ENCODE measurements around the gene CYFIP2. TPM values are rescaled to one million over a fixed set of nuclear protein-coding genes. Genes with fewer than 3 reads are reported as not detected.

Gene CYFIP2
- total RNA-seq, 2 donors from 2014 or later, result 17.8 to 25.2 TPM

- TF ChIP-seq POLR2AphosphoS5 (IDR thresholded peaks at IDR 0.05) (no peak), CTCF (IDR thresholded peaks at IDR 0.05) (peak in 3 of 4 experiments; percentile 44 to 70 (median 61))
- Histone ChIP-seq H3K27ac (no peak overlapping the region), H3K27me3 (replicated peaks; ENCODE audit: insufficient read depth) (no peaks in the 10 kb centered on the region), H3K36me3 (no peaks in the 10 kb centered on the region), H3K9me3 (no peaks in the 10 kb centered on the region), H3K4me3 (no peak overlapping the region), H3K4me1 (replicated peaks) (no peaks in the 10 kb centered on the region)
- intact Hi-C loops (cut with DNase I), result loop anchor here (2.0 to 5.0 kb wide), 2 partner anchors 41 to 287 kb away; no protein-coding TSS in a partner anchor
- WGBS, result 44% methylated on average over 4 of the region's 4 CpGs
- DNase-seq (ENCODE audit: low spot score), result peak; percentile 33
Measured at GRCh38 chr5:157431544-157432200, 165.7 kb downstream of the CYFIP2 start.

- Histone ChIP-seq H3K27ac (no peak overlapping the region), H3K4me3 (no peak overlapping the region), H3K9me3 (no peaks in the 10 kb centered on the region), H3K4me1 (replicated peaks) (no peaks in the 10 kb centered on the region), H3K36me3 (no peaks in the 10 kb centered on the region), H3K27me3 (replicated peaks; ENCODE audit: insufficient read depth) (no peaks in the 10 kb centered on the region)
- no peak for DNase-seq (ENCODE audit: low spot score)
- WGBS, result 97% methylated on average over 4 of the region's 4 CpGs
- TF ChIP-seq POLR2AphosphoS5 (IDR thresholded peaks at IDR 0.05), result no peak
- TF ChIP-seq CTCF (IDR thresholded peaks at IDR 0.05), result no peak
- TF ChIP-seq POLR2A (IDR thresholded peaks at IDR 0.05), result no peak
- intact Hi-C loops (cut with DNase I), result loop anchor here (5.0 kb wide), 1 partner anchor 38 kb away; no protein-coding TSS in a partner anchor
Measured at GRCh38 chr5:157434096-157434495, 168.2 kb downstream of the CYFIP2 start.

DNA sequence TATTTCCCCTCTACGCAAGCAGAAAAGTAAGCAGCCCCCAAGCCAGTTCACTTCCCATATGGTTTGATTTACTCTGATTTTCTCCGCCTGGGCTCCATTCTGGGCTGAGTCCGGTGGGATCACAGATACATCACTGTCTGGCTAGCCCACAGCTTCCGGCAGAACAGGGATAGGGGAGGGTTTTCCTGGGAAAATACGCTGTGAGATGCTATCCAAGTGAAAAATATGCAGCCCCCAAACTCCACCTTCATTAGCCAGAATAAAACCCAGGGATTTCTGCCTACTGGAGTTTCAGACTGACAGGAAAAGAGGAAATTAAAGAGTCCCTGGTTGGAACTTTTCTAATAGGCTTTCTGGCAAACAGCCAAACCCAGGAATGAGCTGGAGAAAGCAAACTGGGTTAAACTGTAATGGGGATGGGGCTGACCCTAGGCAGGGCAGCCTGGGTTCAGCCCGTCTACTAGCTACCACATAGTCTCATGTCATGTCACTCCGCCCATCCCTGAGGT, 177.2 kb downstream of the CYFIP2 start:
- Histone ChIP-seq H3K27ac (no peak overlapping the region), H3K9me3 (no peaks in the 10 kb centered on the region), H3K4me1 (replicated peaks) (no peaks in the 10 kb centered on the region), H3K4me3 (no peak overlapping the region), H3K36me3 (no peaks in the 10 kb centered on the region), H3K27me3 (replicated peaks; ENCODE audit: insufficient read depth) (no peaks in the 10 kb centered on the region)
- DNase-seq (ENCODE audit: low spot score), result no peak
- no peak for TF ChIP-seq CTCF (IDR thresholded peaks at IDR 0.05)
- no peak for TF ChIP-seq POLR2A (IDR thresholded peaks at IDR 0.05)
- TF ChIP-seq POLR2AphosphoS5 (IDR thresholded peaks at IDR 0.05), result no peak
- 75% methylated on average over 7 of the region's 7 CpGs for WGBS
- intact Hi-C loops (cut with DNase I), result no loop called here

DNA sequence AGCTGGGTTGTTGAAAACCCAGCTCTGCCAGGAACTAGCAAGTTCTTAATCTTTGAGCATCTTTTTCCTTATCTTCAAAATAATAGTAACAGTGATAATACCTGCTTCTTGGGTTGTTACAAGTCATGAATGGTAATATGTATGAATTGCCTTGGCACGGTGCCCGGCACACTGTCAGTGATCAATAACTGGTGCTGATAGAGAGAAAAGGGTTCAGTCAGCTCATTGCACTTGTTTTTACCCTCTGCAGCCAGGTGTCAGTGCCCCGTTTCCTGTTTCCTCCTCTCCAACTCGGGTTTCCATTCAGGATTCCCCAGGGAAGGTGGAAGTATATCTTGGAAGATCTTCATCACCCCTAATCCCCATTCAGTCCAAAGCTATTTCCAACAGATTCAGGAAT, 178.3 kb downstream of the CYFIP2 start:
- no peaks in the 10 kb centered on the region for H3K4me1 ChIP-seq (replicated peaks)
- intact Hi-C loops (cut with DNase I), result no loop called here
- 79% methylated on average over 4 of the region's 4 CpGs for WGBS
- no peak for DNase-seq (ENCODE audit: low spot score)
- H3K36me3 ChIP-seq, result no peaks in the 10 kb centered on the region
- TF ChIP-seq POLR2AphosphoS5 (IDR thresholded peaks at IDR 0.05), result no peak
- no peak for TF ChIP-seq POLR2A (IDR thresholded peaks at IDR 0.05)
- no peak for TF ChIP-seq CTCF (IDR thresholded peaks at IDR 0.05)
- no peaks in the 10 kb centered on the region for H3K9me3 ChIP-seq
- H3K4me3 ChIP-seq, result no peak overlapping the region
- no peak overlapping the region for H3K27ac ChIP-seq
- H3K27me3 ChIP-seq (replicated peaks; ENCODE audit: insufficient read depth), result no peaks in the 10 kb centered on the region

Other genes starting within 250 kb of the CYFIP2 start
- 1 to 10 TPM in 1 of 2 donors, not detected in 1; 1.6 TPM for gene HAVCR1, start 207.0 kb upstream of the CYFIP2 start, total RNA-seq
- gene HAVCR2, start 157.1 kb upstream of the CYFIP2 start, total RNA-seq, result 1 to 10 TPM; 1.8 to 2.8 TPM
- gene MED7, start 123.3 kb upstream of the CYFIP2 start, total RNA-seq, result 10 to 100 TPM; 10.7 to 11.1 TPM
- gene GARIN3, start 99.9 kb upstream of the CYFIP2 start, total RNA-seq, result under 1 TPM in 1 of 2 donors, not detected in 1; 0.97 TPM
- gene ITK, start 85.3 kb upstream of the CYFIP2 start, total RNA-seq, result 1 to 10 TPM; 2.2 to 5.6 TPM
- 1 to 10 TPM; 2.7 to 2.8 TPM for gene NIPAL4, start 194.1 kb downstream of the CYFIP2 start, total RNA-seq

All from prostate gland (tissue), 2 donors.